ENCODE measurements around the gene POLR2E.

POLR2E gene

GRCh38 chr19:1122021-1122971 is 27.1 kb upstream of the POLR2E start:
- H3K4me3 ChIP-seq (replicated peaks; ENCODE audit: low read depth, low read length): no peak overlapping the region
- TF ChIP-seq, protein P1, sequence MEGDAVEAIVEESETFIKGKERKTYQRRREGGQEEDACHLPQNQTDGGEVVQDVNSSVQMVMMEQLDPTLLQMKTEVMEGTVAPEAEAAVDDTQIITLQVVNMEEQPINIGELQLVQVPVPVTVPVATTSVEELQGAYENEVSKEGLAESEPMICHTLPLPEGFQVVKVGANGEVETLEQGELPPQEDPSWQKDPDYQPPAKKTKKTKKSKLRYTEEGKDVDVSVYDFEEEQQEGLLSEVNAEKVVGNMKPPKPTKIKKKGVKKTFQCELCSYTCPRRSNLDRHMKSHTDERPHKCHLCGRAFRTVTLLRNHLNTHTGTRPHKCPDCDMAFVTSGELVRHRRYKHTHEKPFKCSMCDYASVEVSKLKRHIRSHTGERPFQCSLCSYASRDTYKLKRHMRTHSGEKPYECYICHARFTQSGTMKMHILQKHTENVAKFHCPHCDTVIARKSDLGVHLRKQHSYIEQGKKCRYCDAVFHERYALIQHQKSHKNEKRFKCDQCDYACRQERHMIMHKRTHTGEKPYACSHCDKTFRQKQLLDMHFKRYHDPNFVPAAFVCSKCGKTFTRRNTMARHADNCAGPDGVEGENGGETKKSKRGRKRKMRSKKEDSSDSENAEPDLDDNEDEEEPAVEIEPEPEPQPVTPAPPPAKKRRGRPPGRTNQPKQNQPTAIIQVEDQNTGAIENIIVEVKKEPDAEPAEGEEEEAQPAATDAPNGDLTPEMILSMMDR (IDR thresholded peaks at IDR 0.05; ENCODE audit: low read depth, low read length, missing control alignments): no peak
- no peak for DNase-seq (ENCODE audit: extremely low read depth, low read depth)

DNA sequence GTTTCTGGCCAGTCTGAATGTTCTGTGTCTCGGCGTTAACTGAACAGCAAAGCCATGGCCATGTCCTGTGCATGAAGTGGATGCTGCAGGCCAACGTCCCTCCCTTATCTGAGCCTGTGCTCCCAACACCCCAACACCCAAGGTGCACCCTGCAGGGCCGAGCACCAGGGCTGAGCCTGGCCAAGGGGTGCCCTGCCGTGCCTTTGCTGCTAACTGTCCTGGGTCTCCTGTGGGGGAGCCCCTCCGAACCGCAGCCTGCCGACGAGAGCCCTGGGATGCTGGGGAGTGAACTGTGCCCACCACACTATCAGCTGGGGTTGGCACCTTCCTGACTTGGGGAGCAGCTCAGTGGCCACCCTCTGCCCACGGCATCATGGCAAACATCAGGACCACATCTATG is 26.2 kb upstream of the POLR2E start:
- no peak for DNase-seq (ENCODE audit: extremely low read depth, low read depth)
- TF ChIP-seq, protein P1 (IDR thresholded peaks at IDR 0.05; ENCODE audit: low read depth, low read length, missing control alignments): no peak
- no peak overlapping the region for H3K4me3 ChIP-seq (replicated peaks; ENCODE audit: low read depth, low read length)

- TF ChIP-seq, protein P1 (IDR thresholded peaks at IDR 0.05; ENCODE audit: low read depth, low read length, missing control alignments): no peak
- H3K4me3 ChIP-seq (replicated peaks; ENCODE audit: low read depth, low read length): no peak overlapping the region
- DNase-seq (ENCODE audit: extremely low read depth, low read depth): no peak
Measured at GRCh38 chr19:1119475-1120217, 24.5 kb upstream of the POLR2E start.

DNA sequence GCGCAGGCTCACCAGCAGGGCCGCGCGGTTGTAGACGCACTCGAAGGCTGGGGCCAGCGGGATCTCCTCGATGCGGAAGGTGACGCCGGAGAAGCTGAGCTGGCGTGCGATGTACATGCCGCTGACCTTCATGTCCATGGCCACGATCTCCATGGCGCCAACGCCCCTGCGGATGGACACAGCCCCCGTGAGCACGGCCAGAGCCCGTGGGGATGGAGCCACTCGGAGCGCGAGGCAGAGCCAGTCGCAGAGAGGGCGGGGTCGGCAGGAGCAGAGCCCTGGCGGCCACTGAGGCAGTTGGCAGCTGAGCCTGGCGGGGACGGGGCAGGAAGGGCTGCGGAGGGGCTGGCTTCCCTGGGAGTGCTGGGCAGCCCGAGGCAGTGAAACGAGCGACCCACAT is 23.8 kb upstream of the POLR2E start:
- TF ChIP-seq, protein P1 (IDR thresholded peaks at IDR 0.05; ENCODE audit: low read depth, low read length, missing control alignments): no peak

GRCh38 chr19:1117654-1118053 is 22.5 kb upstream of the POLR2E start:
- TF ChIP-seq, protein P1 (IDR thresholded peaks at IDR 0.05; ENCODE audit: low read depth, low read length, missing control alignments): no peak
- DNase-seq (ENCODE audit: extremely low read depth, low read depth): no peak
- H3K4me3 ChIP-seq (replicated peaks; ENCODE audit: low read depth, low read length): no peak overlapping the region

More for the DNA sequence above, 23.8 kb upstream of the POLR2E start:
- DNase-seq (ENCODE audit: extremely low read depth, low read depth): no peak
- no peak overlapping the region for H3K4me3 ChIP-seq (replicated peaks; ENCODE audit: low read depth, low read length)

- no peak for DNase-seq (ENCODE audit: extremely low read depth, low read depth)
- TF ChIP-seq, protein P1 (IDR thresholded peaks at IDR 0.05; ENCODE audit: low read depth, low read length, missing control alignments): no peak
- H3K4me3 ChIP-seq (replicated peaks; ENCODE audit: low read depth, low read length): no peak overlapping the region
Measured at GRCh38 chr19:1116726-1117581, 21.8 kb upstream of the POLR2E start.
